ENCODE data around the gene HSPBP1.

DNA sequence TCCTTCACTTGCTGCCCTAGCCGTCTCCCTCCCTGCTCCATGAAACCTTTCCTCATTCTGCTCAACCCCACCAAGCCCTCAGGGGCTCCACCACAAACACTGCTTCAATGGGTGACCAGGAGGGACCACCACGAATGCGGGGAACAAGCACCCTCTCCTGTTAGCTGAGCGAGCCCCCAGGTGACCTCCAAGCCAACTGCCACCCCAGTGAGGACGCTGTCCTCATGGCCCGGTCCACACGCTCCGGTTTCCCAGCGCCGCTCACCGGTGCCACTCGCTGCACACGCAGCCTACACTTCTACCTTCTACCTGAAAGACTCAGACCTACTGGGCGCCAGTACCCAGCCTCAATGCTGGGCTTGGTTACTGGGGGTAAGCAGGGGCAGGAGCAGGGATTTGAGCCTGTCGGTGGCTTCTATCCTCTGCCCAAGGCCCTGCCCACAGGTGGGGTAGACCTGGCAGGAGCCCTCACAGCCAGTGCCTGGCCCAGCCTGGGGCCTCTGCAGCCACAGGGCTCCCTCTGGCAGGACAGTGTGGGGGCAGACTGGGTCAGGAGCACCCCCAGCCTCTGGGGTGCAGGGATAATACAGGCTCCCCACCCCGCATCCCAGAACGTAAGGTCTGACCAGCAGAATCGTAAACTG lies 50.6 kb downstream of the HSPBP1 start:
- no peak for TF ChIP-seq FOS (IDR thresholded peaks at IDR 0.05; ENCODE audit: borderline replicate concordance, insufficient read depth, low read length)
- TF ChIP-seq, protein P1, sequence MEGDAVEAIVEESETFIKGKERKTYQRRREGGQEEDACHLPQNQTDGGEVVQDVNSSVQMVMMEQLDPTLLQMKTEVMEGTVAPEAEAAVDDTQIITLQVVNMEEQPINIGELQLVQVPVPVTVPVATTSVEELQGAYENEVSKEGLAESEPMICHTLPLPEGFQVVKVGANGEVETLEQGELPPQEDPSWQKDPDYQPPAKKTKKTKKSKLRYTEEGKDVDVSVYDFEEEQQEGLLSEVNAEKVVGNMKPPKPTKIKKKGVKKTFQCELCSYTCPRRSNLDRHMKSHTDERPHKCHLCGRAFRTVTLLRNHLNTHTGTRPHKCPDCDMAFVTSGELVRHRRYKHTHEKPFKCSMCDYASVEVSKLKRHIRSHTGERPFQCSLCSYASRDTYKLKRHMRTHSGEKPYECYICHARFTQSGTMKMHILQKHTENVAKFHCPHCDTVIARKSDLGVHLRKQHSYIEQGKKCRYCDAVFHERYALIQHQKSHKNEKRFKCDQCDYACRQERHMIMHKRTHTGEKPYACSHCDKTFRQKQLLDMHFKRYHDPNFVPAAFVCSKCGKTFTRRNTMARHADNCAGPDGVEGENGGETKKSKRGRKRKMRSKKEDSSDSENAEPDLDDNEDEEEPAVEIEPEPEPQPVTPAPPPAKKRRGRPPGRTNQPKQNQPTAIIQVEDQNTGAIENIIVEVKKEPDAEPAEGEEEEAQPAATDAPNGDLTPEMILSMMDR (IDR thresholded peaks at IDR 0.05; ENCODE audit: extremely low read depth in 1 of 2, insufficient read depth in 1 of 2, low read depth in 1 of 2, low read length in 2 of 2), result no peak
- TF ChIP-seq POLR2A (IDR thresholded peaks at IDR 0.05; ENCODE audit: low read depth, low read length), result no peak
- TF ChIP-seq, protein P2, sequence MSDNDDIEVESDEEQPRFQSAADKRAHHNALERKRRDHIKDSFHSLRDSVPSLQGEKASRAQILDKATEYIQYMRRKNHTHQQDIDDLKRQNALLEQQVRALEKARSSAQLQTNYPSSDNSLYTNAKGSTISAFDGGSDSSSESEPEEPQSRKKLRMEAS (IDR thresholded peaks at IDR 0.05; ENCODE audit: insufficient read depth, insufficient read length), result no peak
